RWPE2 (cell line): ENCODE results near the gene CHRDL1.

Experiments used
- ATAC-seq: fragments of 200-7000 bp; cut with Tn5 transposase; 3 replicates; pipeline ENCODE4 v1.9.1; 2021; ENCODE audit warnings: low read depth
- DNase-seq: peaks from one replicate; pipeline ENCODE4 v3.0.0-alpha.2; 2020; ENCODE audit warnings: low spot score
- H3K27ac ChIP-seq: fragments of 450-650 bp; 2 replicates; pipeline ENCODE4 v1.5.1; 2017; ENCODE audit warnings: mild to moderate bottlenecking; ENCODE audit not compliant: poor library complexity, severe bottlenecking
- H3K27me3 ChIP-seq: fragments of 250-450 bp; sonication (Bioruptor Pico); 2 replicates; pipeline ENCODE4 v1.5.1; 2021; ENCODE audit warnings: mild to moderate bottlenecking, moderate library complexity; ENCODE audit not compliant: insufficient read depth, poor library complexity, severe bottlenecking
- H3K36me3 ChIP-seq: fragments of 250-450 bp; sonication (Bioruptor Pico); 2 replicates; pipeline ENCODE4 v1.5.1; 2020; ENCODE audit warnings: low read depth, mild to moderate bottlenecking, moderate library complexity
- H3K4me1 ChIP-seq: fragments of 250-450 bp; sonication (Bioruptor Pico); 2 replicates; pipeline ENCODE4 v1.5.1; 2021; ENCODE audit warnings: mild to moderate bottlenecking, moderate library complexity; ENCODE audit not compliant: insufficient read depth, poor library complexity, severe bottlenecking
- H3K4me3 ChIP-seq: fragments of 250-450 bp; sonication (Bioruptor Pico); 2 replicates; pipeline ENCODE4 v1.5.1; 2021; ENCODE audit warnings: mild to moderate bottlenecking, moderate library complexity; ENCODE audit not compliant: severe bottlenecking
- H3K9me3 ChIP-seq: fragments of 250-450 bp; sonication (Bioruptor Pico); 2 replicates; pipeline ENCODE4 v1.5.1; 2021; ENCODE audit warnings: mild to moderate bottlenecking, moderate library complexity; ENCODE audit not compliant: severe bottlenecking
- CTCF ChIP-seq: fragments of 450-650 bp; IDR thresholded peaks from one replicate; pipeline ENCODE4 v1.5.1; 2017; ENCODE audit warnings: mild to moderate bottlenecking, moderate library complexity; ENCODE audit not compliant: poor library complexity, severe bottlenecking

The CHRDL1 gene

GRCh38 chrX:110745288-110745687 lies 50.3 kb downstream of the CHRDL1 start:
- no peak for TF ChIP-seq CTCF
- no peaks in the 10 kb centered on the region for H3K9me3 ChIP-seq
- DNase-seq (no peak), ATAC-seq (no peak)
- H3K4me3 ChIP-seq, result no peak overlapping the region
- no peaks in the 10 kb centered on the region for H3K27me3 ChIP-seq
- no peak overlapping the region for H3K27ac ChIP-seq
- H3K36me3 ChIP-seq, result no peaks in the 10 kb centered on the region
- no peaks in the 10 kb centered on the region for H3K4me1 ChIP-seq

- Histone ChIP-seq H3K27me3 (no peaks in the 10 kb centered on the region), H3K9me3 (no peaks in the 10 kb centered on the region), H3K4me1 (no peaks in the 10 kb centered on the region), H3K36me3 (no peaks in the 10 kb centered on the region), H3K4me3 (no peak overlapping the region), H3K27ac (no peak overlapping the region)
- DNase-seq, result no peak
- no peak for TF ChIP-seq CTCF
- no peak for ATAC-seq
Measured at GRCh38 chrX:110743679-110744340, 51.8 kb downstream of the CHRDL1 start.

GRCh38 chrX:110741213-110741796 lies 54.3 kb downstream of the CHRDL1 start:
- Histone ChIP-seq H3K4me3 (no peak overlapping the region), H3K4me1 (no peaks in the 10 kb centered on the region), H3K27ac (no peak overlapping the region), H3K9me3 (no peaks in the 10 kb centered on the region), H3K36me3 (no peaks in the 10 kb centered on the region), H3K27me3 (no peaks in the 10 kb centered on the region)
- peak; percentile 98 for ATAC-seq
- no peak for DNase-seq
- no peak for TF ChIP-seq CTCF

GRCh38 chrX:110734894-110735541 lies 60.6 kb downstream of the CHRDL1 start:
- H3K27me3 ChIP-seq, result no peaks in the 10 kb centered on the region
- ATAC-seq (peak; percentile 97), DNase-seq (no peak)
- no peak overlapping the region for H3K4me3 ChIP-seq
- no peaks in the 10 kb centered on the region for H3K36me3 ChIP-seq
- no peaks in the 10 kb centered on the region for H3K9me3 ChIP-seq
- H3K27ac ChIP-seq, result no peak overlapping the region
- TF ChIP-seq CTCF, result no peak
- H3K4me1 ChIP-seq, result no peaks in the 10 kb centered on the region

GRCh38 chrX:110734271-110734670 lies 61.3 kb downstream of the CHRDL1 start:
- ATAC-seq (no peak), DNase-seq (no peak)
- no peaks in the 10 kb centered on the region for H3K9me3 ChIP-seq
- no peak for TF ChIP-seq CTCF
- no peak overlapping the region for H3K27ac ChIP-seq
- H3K36me3 ChIP-seq, result no peaks in the 10 kb centered on the region
- no peaks in the 10 kb centered on the region for H3K4me1 ChIP-seq
- H3K4me3 ChIP-seq, result no peak overlapping the region
- H3K27me3 ChIP-seq, result no peaks in the 10 kb centered on the region
